Measurements from ENCODE around the gene CRKL.

CRKL gene

DNA sequence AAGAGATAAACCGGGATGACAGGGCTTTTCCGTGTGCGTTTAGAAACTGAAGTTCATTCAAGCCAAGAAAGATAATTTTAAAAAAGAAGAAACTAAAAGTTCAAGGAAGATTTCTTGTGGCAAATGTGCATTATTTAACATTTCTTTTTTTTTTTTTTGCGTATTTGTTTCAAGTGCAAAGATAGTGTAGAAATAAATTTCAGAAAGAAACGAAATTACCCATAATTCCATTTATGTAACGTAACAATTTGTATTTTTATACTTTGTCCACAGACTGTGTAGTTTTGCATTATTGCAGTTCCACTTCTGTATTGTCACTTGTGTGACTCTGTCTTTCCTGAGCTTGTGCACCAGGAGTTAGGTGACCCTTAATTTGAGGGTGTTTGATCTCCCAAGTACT, 34.4 kb upstream of the CRKL start:
- no peak overlapping the region for H3K4me2 ChIP-seq (ENCODE audit: low read length)
- no peaks in the 10 kb centered on the region for H3K79me2 ChIP-seq (ENCODE audit: low read length)

DNA sequence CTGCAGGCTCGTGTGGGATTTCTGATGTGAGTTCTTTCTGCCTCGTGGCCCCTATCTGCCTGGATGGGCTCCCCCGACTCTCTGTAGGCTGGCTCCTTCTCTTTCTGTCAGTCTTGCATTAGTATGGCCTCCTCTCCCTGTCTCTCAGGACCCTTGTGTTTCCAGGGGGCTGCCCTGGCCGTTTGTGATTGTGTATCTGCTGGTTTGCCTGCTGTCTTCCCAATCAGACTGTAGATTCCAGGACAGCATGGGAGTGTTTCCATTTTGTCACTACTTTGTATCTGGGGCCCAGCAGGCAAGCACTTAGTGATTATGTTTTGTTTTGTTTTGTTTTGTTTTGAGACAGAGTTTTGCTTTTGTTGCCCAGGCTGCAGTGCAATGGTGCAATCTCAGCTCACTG, 32.8 kb upstream of the CRKL start:
- H3K4me1 ChIP-seq (ENCODE audit: low read length): no peaks in the 10 kb centered on the region
- no peak overlapping the region for H3K9ac ChIP-seq (ENCODE audit: low read length)
- H3K79me2 ChIP-seq (ENCODE audit: low read length): no peaks in the 10 kb centered on the region
- no peaks in the 10 kb centered on the region for H3K9me3 ChIP-seq (ENCODE audit: insufficient read depth, low read length)
- H3K27ac ChIP-seq (ENCODE audit: low read length): no peak overlapping the region
- H4K20me1 ChIP-seq (ENCODE audit: insufficient read depth, low read length): no peaks in the 10 kb centered on the region
- peaks cover 4% of the 10 kb centered on the region for H3K36me3 ChIP-seq (replicated peaks; ENCODE audit: low read depth, low read length)
- TF ChIP-seq EZH2phosphoT487 (IDR thresholded peaks at IDR 0.05; ENCODE audit: low read depth): no peak
- TF ChIP-seq, protein P1, sequence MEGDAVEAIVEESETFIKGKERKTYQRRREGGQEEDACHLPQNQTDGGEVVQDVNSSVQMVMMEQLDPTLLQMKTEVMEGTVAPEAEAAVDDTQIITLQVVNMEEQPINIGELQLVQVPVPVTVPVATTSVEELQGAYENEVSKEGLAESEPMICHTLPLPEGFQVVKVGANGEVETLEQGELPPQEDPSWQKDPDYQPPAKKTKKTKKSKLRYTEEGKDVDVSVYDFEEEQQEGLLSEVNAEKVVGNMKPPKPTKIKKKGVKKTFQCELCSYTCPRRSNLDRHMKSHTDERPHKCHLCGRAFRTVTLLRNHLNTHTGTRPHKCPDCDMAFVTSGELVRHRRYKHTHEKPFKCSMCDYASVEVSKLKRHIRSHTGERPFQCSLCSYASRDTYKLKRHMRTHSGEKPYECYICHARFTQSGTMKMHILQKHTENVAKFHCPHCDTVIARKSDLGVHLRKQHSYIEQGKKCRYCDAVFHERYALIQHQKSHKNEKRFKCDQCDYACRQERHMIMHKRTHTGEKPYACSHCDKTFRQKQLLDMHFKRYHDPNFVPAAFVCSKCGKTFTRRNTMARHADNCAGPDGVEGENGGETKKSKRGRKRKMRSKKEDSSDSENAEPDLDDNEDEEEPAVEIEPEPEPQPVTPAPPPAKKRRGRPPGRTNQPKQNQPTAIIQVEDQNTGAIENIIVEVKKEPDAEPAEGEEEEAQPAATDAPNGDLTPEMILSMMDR (IDR thresholded peaks at IDR 0.05; ENCODE audit: low read depth, low read length): no peak
- H3K4me2 ChIP-seq (ENCODE audit: low read length): no peak overlapping the region
- no peak overlapping the region for H3K4me3 ChIP-seq (ENCODE audit: low read length)
- H3K27me3 ChIP-seq (ENCODE audit: low read depth, low read length): no peaks in the 10 kb centered on the region
- H2AFZ ChIP-seq (ENCODE audit: low read depth, low read length): no peak overlapping the region

More for the DNA sequence above, 34.4 kb upstream of the CRKL start:
- Histone ChIP-seq H4K20me1 (ENCODE audit: insufficient read depth, low read length) (no peaks in the 10 kb centered on the region), H3K4me3 (ENCODE audit: low read length) (no peak overlapping the region), H3K27me3 (ENCODE audit: low read depth, low read length) (no peaks in the 10 kb centered on the region), H3K27ac (ENCODE audit: low read length) (no peak overlapping the region), H3K9me3 (ENCODE audit: insufficient read depth, low read length) (no peaks in the 10 kb centered on the region), H2AFZ (ENCODE audit: low read depth, low read length) (no peak overlapping the region), H3K4me1 (ENCODE audit: low read length) (no peaks in the 10 kb centered on the region), H3K9ac (ENCODE audit: low read length) (no peak overlapping the region), H3K36me3 (replicated peaks; ENCODE audit: low read depth, low read length) (peaks cover 4% of the 10 kb centered on the region)
- TF ChIP-seq, protein P1 (IDR thresholded peaks at IDR 0.05; ENCODE audit: low read depth, low read length): no peak
- no peak for TF ChIP-seq EZH2phosphoT487 (IDR thresholded peaks at IDR 0.05; ENCODE audit: low read depth)

DNA sequence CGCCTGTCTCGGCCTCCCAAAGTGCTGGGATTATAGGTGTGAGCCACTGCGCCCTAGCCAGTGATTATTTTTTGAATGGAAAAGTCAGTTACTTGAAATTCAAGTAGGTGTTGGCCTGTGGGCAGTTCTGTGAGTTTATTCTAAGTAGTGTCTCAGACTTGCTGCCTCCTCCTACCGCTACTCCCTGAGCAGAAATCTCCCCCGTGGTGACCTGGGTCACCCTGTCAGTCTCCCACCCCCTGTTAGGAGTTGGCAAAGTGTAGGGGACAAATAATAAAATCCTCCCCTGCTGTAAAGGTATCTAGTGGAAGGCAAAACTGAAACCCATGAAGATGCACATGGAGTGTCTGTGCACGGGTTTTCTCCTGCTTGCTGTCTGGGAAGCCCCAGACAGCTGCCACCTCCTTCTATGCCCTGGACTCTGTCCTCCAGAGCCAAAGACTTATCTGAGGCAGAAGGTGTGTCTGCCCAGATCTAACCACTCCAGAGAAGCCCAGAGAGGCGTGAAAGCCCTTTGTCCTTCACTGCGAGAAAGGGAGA, 32.1 kb upstream of the CRKL start:
- Histone ChIP-seq H3K4me3 (ENCODE audit: low read length) (no peak overlapping the region), H3K27me3 (ENCODE audit: low read depth, low read length) (no peaks in the 10 kb centered on the region), H3K27ac (ENCODE audit: low read length) (no peak overlapping the region), H3K9ac (ENCODE audit: low read length) (no peak overlapping the region), H3K4me1 (ENCODE audit: low read length) (no peaks in the 10 kb centered on the region), H4K20me1 (ENCODE audit: insufficient read depth, low read length) (no peaks in the 10 kb centered on the region), H3K9me3 (ENCODE audit: insufficient read depth, low read length) (no peaks in the 10 kb centered on the region), H2AFZ (ENCODE audit: low read depth, low read length) (no peak overlapping the region), H3K79me2 (ENCODE audit: low read length) (no peaks in the 10 kb centered on the region), H3K4me2 (ENCODE audit: low read length) (no peak overlapping the region), H3K36me3 (replicated peaks; ENCODE audit: low read depth, low read length) (peaks cover 5% of the 10 kb centered on the region)
- TF ChIP-seq, protein P1 (IDR thresholded peaks at IDR 0.05; ENCODE audit: low read depth, low read length): no peak
- no peak for TF ChIP-seq EZH2phosphoT487 (IDR thresholded peaks at IDR 0.05; ENCODE audit: low read depth)

DNA sequence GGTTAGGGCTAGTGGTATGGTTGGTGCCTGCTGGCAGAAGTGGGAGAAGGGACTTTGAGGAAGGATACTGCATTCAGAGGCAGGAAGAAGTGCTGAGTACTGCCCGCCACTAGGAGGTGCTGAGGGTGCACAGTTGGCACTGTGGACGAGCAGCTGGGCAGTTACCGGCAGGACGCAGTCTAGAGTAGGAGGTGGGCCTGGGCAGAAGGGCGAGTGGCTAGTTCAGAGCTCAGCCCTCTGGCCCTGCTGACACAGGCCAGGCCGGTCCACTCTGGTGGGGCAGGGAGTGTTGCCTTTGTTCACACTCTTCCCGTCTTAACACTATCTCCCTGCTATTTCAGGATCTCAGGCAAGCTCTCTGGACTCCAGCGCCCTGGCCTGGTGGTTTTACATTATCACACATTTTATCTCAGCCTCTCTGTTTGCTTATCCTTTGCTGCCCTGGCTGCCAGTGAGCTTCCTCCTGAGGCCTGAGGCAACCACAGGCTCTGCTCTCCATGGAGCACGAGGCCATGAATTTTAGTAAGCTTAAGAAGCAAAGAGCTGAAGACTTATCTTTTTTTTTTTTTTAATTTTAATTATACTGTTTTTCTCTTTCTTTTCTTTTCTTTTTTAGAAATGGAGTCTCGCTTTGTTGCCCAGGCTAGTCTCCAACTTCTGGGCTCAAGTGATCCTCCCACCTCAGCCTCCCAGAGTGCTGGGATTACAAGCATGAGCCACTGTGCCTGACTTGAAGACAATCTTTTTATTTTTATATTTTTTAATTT, 31.5 kb upstream of the CRKL start:
- Histone ChIP-seq H3K4me1 (ENCODE audit: low read length) (no peaks in the 10 kb centered on the region), H3K9ac (ENCODE audit: low read length) (no peak overlapping the region), H3K9me3 (ENCODE audit: insufficient read depth, low read length) (no peaks in the 10 kb centered on the region), H4K20me1 (ENCODE audit: insufficient read depth, low read length) (no peaks in the 10 kb centered on the region), H3K27ac (ENCODE audit: low read length) (no peak overlapping the region), H3K4me3 (ENCODE audit: low read length) (no peak overlapping the region), H3K79me2 (ENCODE audit: low read length) (no peaks in the 10 kb centered on the region), H2AFZ (ENCODE audit: low read depth, low read length) (no peak overlapping the region), H3K4me2 (ENCODE audit: low read length) (no peak overlapping the region), H3K27me3 (ENCODE audit: low read depth, low read length) (no peaks in the 10 kb centered on the region), H3K36me3 (replicated peaks; ENCODE audit: low read depth, low read length) (peaks cover 7% of the 10 kb centered on the region)
- TF ChIP-seq, protein P1 (IDR thresholded peaks at IDR 0.05; ENCODE audit: low read depth, low read length): peak; percentile 81
- no peak for TF ChIP-seq EZH2phosphoT487 (IDR thresholded peaks at IDR 0.05; ENCODE audit: low read depth)
